H9 (cell line): Measurements from ENCODE around the gene EHBP1. TPM values are rescaled to one million over a fixed set of nuclear protein-coding genes. Genes with fewer than 3 reads are reported as not detected.

Source experiments
- DNase-seq: peaks from one replicate; pipeline ENCODE4 v3.0.0-alpha.2; 2017
- H2AFZ ChIP-seq: one replicate; pipeline ENCODE4 v1.6.1; 2013; ENCODE audit warnings: mild to moderate bottlenecking, low read length, control low read depth, moderate library complexity
- H2AK5ac ChIP-seq: 2 replicates; pipeline ENCODE4 v1.6.1; 2013; ENCODE audit warnings: low read length, control low read depth, mixed read lengths; ENCODE audit not compliant: insufficient read length
- H2BK120ac ChIP-seq: one replicate; pipeline ENCODE4 v1.6.1; 2013; ENCODE audit warnings: low read depth, mild to moderate bottlenecking, low read length, control low read depth, inconsistent platforms; ENCODE audit not compliant: poor library complexity, severe bottlenecking
- H2BK12ac ChIP-seq: 2 replicates; pipeline ENCODE4 v1.6.1; 2013; ENCODE audit warnings: low read length, control low read depth, mixed read lengths, low read depth; ENCODE audit not compliant: insufficient read length
- H2BK15ac ChIP-seq: 2 replicates; pipeline ENCODE4 v1.6.1; 2013; ENCODE audit warnings: low read depth, low read length, control low read depth
- H2BK20ac ChIP-seq: one replicate; pipeline ENCODE4 v1.6.1; 2013; ENCODE audit warnings: low read depth, mild to moderate bottlenecking, low read length, control low read depth, inconsistent platforms; ENCODE audit not compliant: poor library complexity, severe bottlenecking
- H2BK5ac ChIP-seq: 2 replicates; pipeline ENCODE4 v1.6.1; 2013; ENCODE audit warnings: low read length, control low read depth, mixed read lengths; ENCODE audit not compliant: insufficient read length
- H3K14ac ChIP-seq: 2 replicates; pipeline ENCODE4 v1.6.1; 2013; ENCODE audit warnings: low read length, control low read depth; ENCODE audit not compliant: insufficient read depth
- H3K18ac ChIP-seq: 2 replicates; pipeline ENCODE4 v1.6.1; 2013; ENCODE audit warnings: low read depth, mild to moderate bottlenecking, mixed read lengths, low read length, control low read depth; ENCODE audit not compliant: insufficient read length
- H3K23ac ChIP-seq: 2 replicates; pipeline ENCODE4 v1.6.1; 2013; ENCODE audit warnings: low read length, control low read depth, mixed read lengths, low read depth; ENCODE audit not compliant: insufficient read length
- H3K23me2 ChIP-seq: 2 replicates; pipeline ENCODE4 v1.6.1; 2013; ENCODE audit warnings: low read depth, mild to moderate bottlenecking, mixed read lengths, low read length, control low read depth; ENCODE audit not compliant: insufficient read length, poor library complexity, severe bottlenecking
- H3K27ac ChIP-seq: 2 replicates; pipeline ENCODE4 v1.5.1; 2013; ENCODE audit warnings: low read length, control low read depth, mixed read lengths, low read depth; ENCODE audit not compliant: insufficient read length
- H3K27me3 ChIP-seq: 2 replicates; pipeline ENCODE4 v1.6.1; 2013; ENCODE audit warnings: low read length, control low read depth, inconsistent platforms; ENCODE audit not compliant: insufficient read depth
- H3K4ac ChIP-seq: 2 replicates; pipeline ENCODE4 v1.6.1; 2013; ENCODE audit warnings: low read depth, mild to moderate bottlenecking, control low read depth, inconsistent platforms, low read length, moderate library complexity
- H3K4me1 ChIP-seq: 2 replicates; pipeline ENCODE4 v1.6.1; 2013; ENCODE audit warnings: low read length, control low read depth, inconsistent platforms; ENCODE audit not compliant: insufficient read depth
- H3K4me2 ChIP-seq: 2 replicates; pipeline ENCODE4 v1.6.1; 2013; ENCODE audit warnings: low read length, control low read depth, mixed read lengths; ENCODE audit not compliant: insufficient read length, insufficient read depth
- H3K56ac ChIP-seq: 2 replicates; pipeline ENCODE4 v1.6.1; 2013; ENCODE audit warnings: low read depth, mild to moderate bottlenecking, mixed read lengths, low read length, control low read depth; ENCODE audit not compliant: insufficient read length
- H3K79me1 ChIP-seq: 2 replicates; pipeline ENCODE4 v1.6.1; 2013; ENCODE audit warnings: low read depth, mild to moderate bottlenecking, moderate library complexity, low read length, control low read depth, inconsistent platforms; ENCODE audit not compliant: insufficient read depth, poor library complexity, severe bottlenecking
- H3K79me2 ChIP-seq: 2 replicates; pipeline ENCODE4 v1.6.1; 2013; ENCODE audit warnings: low read length, control low read depth, inconsistent platforms; ENCODE audit not compliant: insufficient read depth
- H3K9ac ChIP-seq: 2 replicates; pipeline ENCODE4 v1.6.1; 2013; ENCODE audit warnings: low read length, control low read depth, mixed read lengths; ENCODE audit not compliant: insufficient read length; ENCODE audit errors: extremely low read depth
- H3K9me3 ChIP-seq: one replicate; pipeline ENCODE4 v1.6.1; 2013; ENCODE audit warnings: low read depth, low read length, inconsistent platforms; ENCODE audit not compliant: control insufficient read depth
- H3T11ph ChIP-seq: one replicate; pipeline ENCODE4 v1.6.1; 2013; ENCODE audit warnings: mild to moderate bottlenecking, low read length, control low read depth, inconsistent platforms
- H4K20me1 ChIP-seq: one replicate; pipeline ENCODE4 v1.6.1; 2013; ENCODE audit not compliant: control insufficient read depth, insufficient read length, insufficient read depth
- H4K5ac ChIP-seq: 2 replicates; pipeline ENCODE4 v1.6.1; 2013; ENCODE audit warnings: low read depth, mild to moderate bottlenecking, mixed read lengths, low read length, control low read depth; ENCODE audit not compliant: insufficient read length
- H4K8ac ChIP-seq: replicated peaks from 2 replicates; pipeline ENCODE4 v1.6.1; 2013; ENCODE audit warnings: low read length, control low read depth, mixed read lengths, low read depth; ENCODE audit not compliant: insufficient read length
- H4K91ac ChIP-seq: 2 replicates; pipeline ENCODE4 v1.6.1; 2013; ENCODE audit warnings: low read depth, mild to moderate bottlenecking, moderate library complexity, mixed read lengths, low read length, control low read depth; ENCODE audit not compliant: insufficient read length
- H3K27ac Mint-ChIP-seq, 3 experiments: 2 replicates in 2 of 3; 3 replicates in 1 of 3; pipeline ENCODE4 v1.8.0; 2020 to 2021; ENCODE audit warnings: mixed read lengths in 3 of 3, mild to moderate bottlenecking in 1 of 3, moderate library complexity in 1 of 3
- H3K27me3 Mint-ChIP-seq: 2 replicates; pipeline ENCODE4 v1.8.0; 2021; ENCODE audit warnings: low read depth, mild to moderate bottlenecking, moderate library complexity, mixed read lengths
- H3K36me3 Mint-ChIP-seq, 3 experiments: 2 replicates in 2 of 3; 3 replicates in 1 of 3; pipeline ENCODE4 v1.8.0; 2020 to 2021; ENCODE audit warnings: low read depth in 3 of 3, mixed read lengths in 3 of 3; ENCODE audit not compliant: insufficient read depth in 1 of 3
- H3K4me1 Mint-ChIP-seq, 2 experiments: 2 replicates each; pipeline ENCODE4 v1.8.0; 2020; ENCODE audit warnings: mixed read lengths in 2 of 2
- H3K4me3 Mint-ChIP-seq, 2 experiments: 2 replicates in 1 of 2; 3 replicates in 1 of 2; pipeline ENCODE4 v1.8.0; 2020 to 2021; ENCODE audit warnings: mild to moderate bottlenecking in 2 of 2, mixed read lengths in 2 of 2, moderate library complexity in 1 of 2
- H3K9me3 Mint-ChIP-seq, 2 experiments: 2 replicates in 1 of 2; 3 replicates in 1 of 2; pipeline ENCODE4 v1.8.0; 2020; ENCODE audit warnings: mild to moderate bottlenecking in 2 of 2, mixed read lengths in 2 of 2, moderate library complexity in 1 of 2
- CTCF ChIP-seq: fragments of 200-600 bp; sonication (generic); conservative IDR thresholded peaks from 3 replicates; pipeline ENCODE4 v1.8.0; 2021; ENCODE audit warnings: antibody characterized with exemption, mild to moderate bottlenecking
- WGBS: extraction: QIAGEN DNeasy Blood & Tissue Kit; methylation state at CpG from one replicate; pipeline ENCODE4 v1.1.7; 2013; ENCODE audit warnings: missing lambda C conversion rate, low lambda C conversion rate, mixed read lengths; ENCODE audit not compliant: insufficient read length; ENCODE audit errors: extremely low coverage; 5-methylcytosine and 5-hydroxymethylcytosine counted together
- total RNA-seq: library from RNA; stranded (reverse); gene quantifications from 2 replicates; pipeline ENCODE4 v1.2.1, GENCODE V29; 2021

Gene EHBP1
- total RNA-seq, 1 experiment from 2014 or later: 35.6 TPM

DNA sequence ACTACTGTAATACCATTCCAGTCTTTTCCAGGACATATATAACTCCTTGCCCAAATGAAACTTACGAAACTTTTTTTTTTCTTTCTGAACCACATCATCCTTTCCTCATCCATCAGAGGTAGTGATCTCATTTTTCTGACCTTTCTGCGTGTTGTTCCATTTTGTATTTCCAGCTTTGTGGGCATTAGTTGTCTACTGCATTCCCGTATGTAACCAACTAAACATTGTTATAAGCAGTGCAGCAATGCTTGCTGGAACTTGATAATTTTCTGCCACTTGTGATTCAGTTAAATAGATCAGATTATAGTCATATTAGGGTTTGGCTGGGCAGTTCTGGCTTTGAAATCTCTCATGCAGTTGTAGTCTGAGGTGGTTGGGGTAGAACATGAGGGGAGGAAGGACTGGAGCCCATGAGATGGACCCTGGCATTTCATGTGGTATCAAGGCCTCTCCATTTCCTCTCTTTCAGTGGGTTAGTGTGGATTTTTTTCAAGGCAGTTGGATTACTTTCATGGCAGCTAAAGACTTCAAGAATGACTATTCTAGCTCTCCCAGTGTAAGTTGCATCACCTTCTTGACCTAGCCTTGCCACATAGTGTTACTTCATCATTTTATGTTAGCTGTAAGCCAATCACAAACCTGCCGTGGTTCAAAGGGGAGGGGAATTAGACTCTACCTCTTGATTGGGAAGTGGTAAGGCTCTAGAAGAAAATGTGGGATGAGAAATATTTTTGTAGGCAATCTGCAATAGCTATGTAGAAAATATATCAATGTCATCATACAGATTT, 80.5 kb downstream of the EHBP1 start:
- no peak overlapping the region for H3K18ac ChIP-seq

More for the DNA sequence above, 80.5 kb downstream of the EHBP1 start:
- Histone ChIP-seq H4K8ac (no peak overlapping the region), H3K23me2 (no peaks in the 10 kb centered on the region), H2BK12ac (no peak overlapping the region), H2BK20ac (no peak overlapping the region), H2BK120ac (no peak overlapping the region), H3K4me1 (no peaks in the 10 kb centered on the region), H3K14ac (no peak overlapping the region), H3K9ac (no peak overlapping the region), H3K4me2 (no peak overlapping the region), H2AFZ (no peak overlapping the region), H2BK5ac (no peak overlapping the region), H3K27ac (no peak overlapping the region), H2BK15ac (no peak overlapping the region), H4K20me1 (no peaks in the 10 kb centered on the region), H3K4ac (no peak overlapping the region), H3K56ac (no peak overlapping the region), H3K27me3 (no peaks in the 10 kb centered on the region), H2AK5ac (no peak overlapping the region), H3K23ac (no peak overlapping the region), H3K79me2 (0 out of 2 replicates have a peak, but pooled peaks cover 2% of the 10 kb centered on the region), H4K5ac (no peak overlapping the region), H3K9me3 (no peaks in the 10 kb centered on the region), H4K91ac (no peak overlapping the region), H3K79me1 (no peaks in the 10 kb centered on the region), H3T11ph (no peak overlapping the region)
- no CpG with 5 or more reads among the region's 4 CpGs for WGBS
- Mint-ChIP-seq H3K4me1 (no peaks in the 10 kb centered on the region), H3K27ac (peak overlapping the region in 2 of 3 experiments; percentile 41 to 59; a peak in 3 of 7 replicates), H3K27me3 (no peaks in the 10 kb centered on the region), H3K4me3 (no peak overlapping the region), H3K9me3 (peaks cover 9 to 16% of the 10 kb centered on the region in 2 experiments), H3K36me3 (peaks cover 9 to 27% (median 19%) of the 10 kb centered on the region in 3 experiments)
- no peak for DNase-seq
- no peak for TF ChIP-seq CTCF
